H1 (cell line): ENCODE measurements around the gene SERPINB8. TPM values are rescaled to one million over a fixed set of nuclear protein-coding genes. Genes with fewer than 3 reads are reported as not detected.

Experiments used
- CTCF ChIA-PET: fragments of 300-600 bp; sonication (Branson Sonifier 250); formaldehyde crosslinking; loops from one replicate; lab custom pipeline; 2021; ENCODE audit not compliant: partially characterized antibody; lab: Charles Lee
- POLR2A ChIA-PET: fragments of 300-600 bp; sonication (Branson Sonifier 250); formaldehyde crosslinking; loops from one replicate; lab custom pipeline; 2021; ENCODE audit warnings: inconsistent platforms; ENCODE audit not compliant: partially characterized antibody; lab: Charles Lee
- DNase-seq, 2 experiments: peaks; one replicate each; pipeline versions ENCODE4 v3.0.0 to v3.0.0-alpha.2; 2010 to 2022; ENCODE audit warnings: low spot score in 2 of 2, low read depth in 1 of 2, mixed read lengths in 1 of 2
- FAIRE-seq: peaks from 2 replicates; lab custom pipeline; 2011; peaks lifted over from hg19 to GRCh38; lab: Jason Lieb, UNC
- H2AFZ ChIP-seq: 2 replicates; pipeline ENCODE4 v1.8.1; 2012; ENCODE audit warnings: low read length, inconsistent platforms
- H2AK5ac ChIP-seq: 2 replicates; pipeline ENCODE4 v1.6.1; 2013; ENCODE audit warnings: low read depth, low read length
- H2BK120ac ChIP-seq: replicated peaks from 2 replicates; pipeline ENCODE3; 2013; ENCODE audit warnings: low read depth, low read length, inconsistent platforms
- H2BK12ac ChIP-seq: 2 replicates; pipeline ENCODE4 v1.6.1; 2013; ENCODE audit warnings: low read depth, low read length
- H2BK15ac ChIP-seq: 2 replicates; pipeline ENCODE4 v1.6.1; 2013; ENCODE audit warnings: low read length
- H2BK20ac ChIP-seq: 2 replicates; pipeline ENCODE4 v1.6.1; 2013; ENCODE audit warnings: low read length
- H2BK5ac ChIP-seq: 2 replicates; pipeline ENCODE4 v1.6.1; 2013; ENCODE audit warnings: low read depth, low read length
- H3K14ac ChIP-seq: 2 replicates; pipeline ENCODE4 v1.6.1; 2013; ENCODE audit warnings: inconsistent platforms; ENCODE audit not compliant: insufficient read length
- H3K18ac ChIP-seq: 2 replicates; pipeline ENCODE4 v1.6.1; 2013; ENCODE audit warnings: low read length; ENCODE audit errors: extremely low read depth
- H3K23ac ChIP-seq: 2 replicates; pipeline ENCODE4 v1.6.1; 2013; ENCODE audit warnings: inconsistent platforms; ENCODE audit not compliant: insufficient read length
- H3K23me2 ChIP-seq: 2 replicates; pipeline ENCODE4 v1.6.1; 2013; ENCODE audit warnings: low read depth, low read length
- H3K27ac ChIP-seq: 2 replicates; pipeline ENCODE4 v1.6.1; 2011; ENCODE audit warnings: low read depth, low read length, inconsistent platforms
- H3K27me3 ChIP-seq, 4 experiments: replicated peaks in 1 of 4; 1 replicate in 1 of 4; 2 replicates in 3 of 4; pipeline versions ENCODE4 v1.6.1 to v1.8.1; 2011 to 2013; ENCODE audit warnings: low read length in 3 of 4, mild to moderate bottlenecking in 3 of 4, inconsistent platforms in 2 of 4, mixed read lengths in 2 of 4, moderate library complexity in 1 of 4; ENCODE audit not compliant: control insufficient read depth in 3 of 4, insufficient read depth in 3 of 4; ENCODE audit errors: extremely low read depth in 1 of 4
- H3K36me3 ChIP-seq, 4 experiments: 2 replicates each; pipeline versions ENCODE4 v1.6.1 to v1.8.1; 2011 to 2013; ENCODE audit warnings: mild to moderate bottlenecking in 4 of 4, low read length in 3 of 4, moderate library complexity in 2 of 4, control low read depth in 1 of 4, inconsistent platforms in 1 of 4; ENCODE audit not compliant: insufficient read depth in 4 of 4, control insufficient read depth in 2 of 4
- H3K4ac ChIP-seq: replicated peaks from 2 replicates; pipeline ENCODE3; 2013; ENCODE audit warnings: low read length, low read depth, mixed read lengths, inconsistent platforms; ENCODE audit not compliant: insufficient read length
- H3K4me1 ChIP-seq, 4 experiments: replicated peaks in 1 of 4; 1 replicate in 1 of 4; 2 replicates in 3 of 4; pipeline versions ENCODE4 v1.6.1 to v1.8.1; 2011 to 2013; ENCODE audit warnings: low read length in 3 of 4, inconsistent platforms in 2 of 4, mixed read lengths in 1 of 4; ENCODE audit not compliant: insufficient read depth in 4 of 4, control insufficient read depth in 3 of 4
- H3K4me2 ChIP-seq, 2 experiments: 2 replicates each; pipeline versions ENCODE4 v1.6.1 to v1.8.1; 2011 to 2013; ENCODE audit warnings: low read depth in 2 of 2, low read length in 2 of 2, control low read depth in 1 of 2, inconsistent platforms in 1 of 2, mild to moderate bottlenecking in 1 of 2; ENCODE audit not compliant: insufficient read depth in 1 of 2
- H3K4me3 ChIP-seq, 4 experiments: fragments of 200-600, 300-600 bp in 1 of 4; sonication (generic), shearing (Covaris generic), sonication (Bioruptor Twin) in 1 of 4; 2 replicates each; pipeline versions ENCODE4 v1.5.1 to v1.8.1; 2011 to 2016; ENCODE audit warnings: low read length in 4 of 4, low read depth in 3 of 4, control low read depth in 2 of 4, inconsistent platforms in 2 of 4, mild to moderate bottlenecking in 2 of 4, mixed read lengths in 1 of 4, moderate library complexity in 1 of 4; ENCODE audit not compliant: insufficient read depth in 2 of 4; ENCODE audit errors: extremely low read depth in 1 of 4
- H3K56ac ChIP-seq: replicated peaks from 2 replicates; pipeline ENCODE3; 2013; ENCODE audit warnings: low read depth, mild to moderate bottlenecking, mixed read lengths, low read length, inconsistent platforms; ENCODE audit not compliant: insufficient read length
- H3K79me1 ChIP-seq: 2 replicates; pipeline ENCODE4 v1.6.1; 2013; ENCODE audit warnings: low read depth, low read length, control low read depth
- H3K79me2 ChIP-seq, 2 experiments: 2 replicates each; pipeline versions ENCODE4 v1.6.1 to v1.8.1; 2012 to 2013; ENCODE audit warnings: low read length in 2 of 2, mild to moderate bottlenecking in 2 of 2, inconsistent platforms in 1 of 2; ENCODE audit not compliant: insufficient read depth in 2 of 2, control insufficient read depth in 1 of 2
- H3K9ac ChIP-seq, 4 experiments: replicated peaks in 1 of 4; 1 replicate in 1 of 4; 2 replicates in 3 of 4; pipeline versions ENCODE4 v1.6.1 to v1.8.1; 2011 to 2013; ENCODE audit warnings: low read depth in 3 of 4, low read length in 3 of 4, control low read depth in 2 of 4, mild to moderate bottlenecking in 2 of 4, moderate library complexity in 2 of 4, inconsistent platforms in 1 of 4; ENCODE audit errors: extremely low read depth in 1 of 4
- H3K9me3 ChIP-seq, 2 experiments: 2 replicates each; pipeline versions ENCODE4 v1.6.1 to v1.8.1; 2012 to 2013; ENCODE audit warnings: mild to moderate bottlenecking in 2 of 2, moderate library complexity in 2 of 2, control low read depth in 1 of 2, inconsistent platforms in 1 of 2, low read depth in 1 of 2, low read length in 1 of 2, mixed read lengths in 1 of 2; ENCODE audit not compliant: insufficient read depth in 2 of 2
- H4K20me1 ChIP-seq, 2 experiments: replicated peaks in 1 of 2; 2 replicates each; pipeline versions ENCODE3 to v1.8.1; 2011 to 2013; ENCODE audit warnings: inconsistent platforms in 2 of 2, low read length in 2 of 2, mild to moderate bottlenecking in 1 of 2; ENCODE audit not compliant: insufficient read depth in 2 of 2, control insufficient read depth in 1 of 2
- H4K5ac ChIP-seq: 2 replicates; pipeline ENCODE4 v1.6.1; 2013; ENCODE audit warnings: low read length, low read depth, mixed read lengths, inconsistent platforms; ENCODE audit not compliant: insufficient read length
- H4K8ac ChIP-seq: 2 replicates; pipeline ENCODE4 v1.8.0; 2013; ENCODE audit warnings: mild to moderate bottlenecking, moderate library complexity, low read length, inconsistent platforms; ENCODE audit not compliant: insufficient read depth; ENCODE audit errors: extremely low read depth
- H4K91ac ChIP-seq: replicated peaks from 2 replicates; pipeline ENCODE3; 2013; ENCODE audit warnings: low read length, mixed read lengths, inconsistent platforms; ENCODE audit not compliant: insufficient read length
- CBX8 ChIP-seq: fragments of 300-800, 300-1000 bp; sonication (generic); IDR thresholded peaks from 2 replicates; pipeline ENCODE4 v1.7.1; 2016; ENCODE audit warnings: low read depth, low read length, borderline replicate concordance
- KDM1A ChIP-seq: fragments of 200-600, 300-600 bp; sonication (generic); IDR thresholded peaks from 2 replicates; pipeline ENCODE4 v1.7.1; 2016; ENCODE audit warnings: mild to moderate bottlenecking, low read length, borderline replicate concordance
- KDM4A ChIP-seq: IDR thresholded peaks from one replicate; pipeline ENCODE4 v1.7.1; 2012; ENCODE audit warnings: low read depth, mild to moderate bottlenecking, moderate library complexity, low read length, inconsistent platforms; ENCODE audit not compliant: severe bottlenecking
- MAFK ChIP-seq: IDR thresholded peaks from 2 replicates; pipeline ENCODE4 v1.6.1; 2012; ENCODE audit warnings: low read depth, mild to moderate bottlenecking, improper control_type of control experiment, low read length
- NRF1 ChIP-seq: IDR thresholded peaks from 2 replicates; pipeline ENCODE4 v1.6.1; 2011; ENCODE audit warnings: mild to moderate bottlenecking, low read depth, low read length, improper control_type of control experiment
- POLR2AphosphoS5 ChIP-seq: IDR thresholded peaks from 2 replicates; pipeline ENCODE4 v1.6.1; 2011; ENCODE audit warnings: low read depth, low read length
- POU5F1 ChIP-seq: IDR thresholded peaks from 2 replicates; pipeline ENCODE4 v1.6.1; 2011; ENCODE audit warnings: low read depth, mild to moderate bottlenecking, low read length, moderate library complexity
- RAD21 ChIP-seq, 2 experiments: IDR thresholded peaks in 1 of 2; conservative IDR thresholded peaks in 1 of 2; 2 replicates each; pipeline ENCODE4 v1.6.1; 2011; ENCODE audit warnings: low read depth in 2 of 2, low read length in 2 of 2, improper control_type of control experiment in 1 of 2, inconsistent platforms in 1 of 2, mild to moderate bottlenecking in 1 of 2, moderate library complexity in 1 of 2
- RBBP5 ChIP-seq: IDR thresholded peaks from 2 replicates; pipeline ENCODE4 v1.7.1; 2012; ENCODE audit warnings: low read depth, mild to moderate bottlenecking, inconsistent platforms, low read length, moderate library complexity, borderline replicate concordance
- SUZ12 ChIP-seq: fragments of 200-600 bp; sonication (generic); IDR thresholded peaks from 2 replicates; pipeline ENCODE4 v1.6.1; 2012; ENCODE audit warnings: mild to moderate bottlenecking, inconsistent platforms, low read length, moderate library complexity, mixed read lengths
- TAF7 ChIP-seq: optimal IDR thresholded peaks from 2 replicates; pipeline ENCODE3; 2011; ENCODE audit warnings: low read depth, mild to moderate bottlenecking, inconsistent platforms, low read length, moderate library complexity, borderline replicate concordance
- TEAD4 ChIP-seq: IDR thresholded peaks from 2 replicates; pipeline ENCODE4 v1.6.1; 2012; ENCODE audit warnings: low read depth, low read length, inconsistent platforms, mixed read lengths
- ZNF274 ChIP-seq: IDR thresholded peaks from 2 replicates; pipeline ENCODE4 v1.7.0; 2012; ENCODE audit warnings: low read length, borderline replicate concordance; ENCODE audit errors: extremely low read depth
- WGBS, 2 experiments: shearing (Covaris generic) in 1 of 2; methylation state at CpG; one replicate each; pipeline versions ENCODE4 v1.1.6 to v1.1.7; 2013 to 2015; ENCODE audit warnings: low lambda C conversion rate in 2 of 2, mixed read lengths in 2 of 2, inconsistent platforms in 1 of 2, low coverage in 1 of 2, missing lambda C conversion rate in 1 of 2; ENCODE audit not compliant: insufficient replicate concordance in 2 of 2, insufficient coverage in 1 of 2, insufficient read length in 1 of 2; ENCODE audit errors: extremely low coverage in 1 of 2, missing lambda C conversion rate in 1 of 2; 5-methylcytosine and 5-hydroxymethylcytosine counted together
- polyA plus RNA-seq, 7 experiments: library from polyadenylated mRNA; depleted of rRNA in 3 of 7; stranded (reverse) in 5 of 7; unstranded in 2 of 7; fragments of >200 nt in 5 of 7; fragments of 200-250 nt in 2 of 7; gene quantifications; 1 replicate in 5 of 7; 2 replicates in 1 of 7; 4 replicates in 1 of 7; pipeline versions ENCODE4 v1.2.1 to v1.2.3, GENCODE V29; 2011 to 2013; ENCODE audit warnings: missing spikeins in 2 of 7, mixed read lengths in 2 of 7
- total RNA-seq: library from RNA; stranded (reverse); fragmentation: NEBNext Ultra II Directional; extraction: Animal tissue kit (Norgen Biotek cat#: 25700); gene quantifications from 2 replicates; pipeline ENCODE4 v1.2.1, GENCODE V29; 2021
- TF ChIP-seq, protein P1 (sequence below): IDR thresholded peaks from 2 replicates; pipeline ENCODE4 v1.6.1; 2012; ENCODE audit warnings: inconsistent platforms

SERPINB8 gene
- total and polyA plus RNA-seq, 2 of the 8 experiments (the other 6 are each of a cell fraction or from before 2014, with no cell fraction given): 0.42 to 1.2 TPM

DNA sequence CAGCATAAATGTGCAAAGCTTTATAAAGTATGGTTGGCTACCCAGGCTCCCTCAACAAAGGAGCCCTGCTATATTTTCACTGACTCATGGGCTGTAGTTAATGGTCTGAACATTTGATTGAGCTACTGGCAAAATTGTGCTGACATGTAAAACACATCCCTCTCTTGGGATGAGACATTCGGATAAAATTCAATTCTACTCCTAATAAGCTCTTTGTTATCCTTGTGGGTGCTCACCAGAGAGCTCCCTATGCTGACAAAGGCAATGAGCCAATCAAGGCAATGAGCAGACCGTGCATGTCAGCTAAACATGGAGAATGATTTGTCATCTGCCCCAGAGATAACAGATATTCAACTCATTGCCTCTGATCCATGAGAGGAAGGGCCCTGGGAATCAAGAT lies 27.7 kb downstream of the SERPINB8 start:
- Histone ChIP-seq H3K4me1 (no peaks in the 10 kb centered on the region), H4K91ac (no peak overlapping the region), H2AK5ac (no peak overlapping the region), H2AFZ (no peak overlapping the region), H3K27me3 (no peaks in the 10 kb centered on the region), H4K20me1 (no peaks in the 10 kb centered on the region), H2BK120ac (no peak overlapping the region), H4K5ac (no peak overlapping the region), H3K23ac (no peak overlapping the region), H4K8ac (no peak overlapping the region), H3K9ac (no peak overlapping the region), H3K36me3 (no peaks in the 10 kb centered on the region), H3K4me2 (no peak overlapping the region), H3K79me2 (no peaks in the 10 kb centered on the region), H2BK20ac (no peak overlapping the region), H3K23me2 (no peaks in the 10 kb centered on the region), H3K4me3 (no peak overlapping the region), H3K18ac (no peak overlapping the region), H2BK12ac (no peak overlapping the region), H2BK15ac (no peak overlapping the region), H3K14ac (no peak overlapping the region), H2BK5ac (no peak overlapping the region), H3K79me1 (no peaks in the 10 kb centered on the region), H3K56ac (no peak overlapping the region), H3K27ac (no peak overlapping the region), H3K4ac (no peak overlapping the region), H3K9me3 (peaks cover 6 to 9% of the 10 kb centered on the region in 2 experiments; a peak in 1 of 4 replicates)
- FAIRE-seq (no peak), DNase-seq (no peak)
- POLR2A ChIA-PET: no interaction called here
- CTCF ChIA-PET: interaction anchor here (5.0 kb wide), 1 partner anchor 12 kb away, joined by 36 read pairs; no protein-coding TSS in a partner anchor
- WGBS, 2 experiments: 87% methylated on average over 2 of the region's 2 CpGs; no CpG with 5 or more reads in 1 of the 2 experiments
- TF ChIP-seq NRF1 (no peak), MAFK (no peak), SUZ12 (no peak), KDM1A (no peak), RAD21 (IDR thresholded peaks at IDR 0.05 in 1 of 2, conservative IDR thresholded peaks at IDR 0.05 in 1 of 2; ENCODE audit: low read depth in 2 of 2, low read length in 2 of 2) (no peak), POLR2AphosphoS5 (no peak), RBBP5 (no peak), CBX8 (no peak), KDM4A (no peak), POU5F1 (no peak), TEAD4 (no peak), TAF7 (no peak), ZNF274 (no peak)
- TF ChIP-seq, protein P1, sequence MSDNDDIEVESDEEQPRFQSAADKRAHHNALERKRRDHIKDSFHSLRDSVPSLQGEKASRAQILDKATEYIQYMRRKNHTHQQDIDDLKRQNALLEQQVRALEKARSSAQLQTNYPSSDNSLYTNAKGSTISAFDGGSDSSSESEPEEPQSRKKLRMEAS: no peak
